Fibroblast of the aortic adventitia (primary cell): ENCODE data around the gene EEF1AKMT1. TPM values are rescaled to one million over a fixed set of nuclear protein-coding genes. Genes with fewer than 3 reads are reported as not detected.

Source experiments
- DNase-seq: peaks from one replicate; pipeline ENCODE4 v3.0.0-alpha.2; 2010; ENCODE audit warnings: low read depth
- H3K4me3 ChIP-seq: 2 replicates; pipeline ENCODE4 v1.5.1; 2011; ENCODE audit warnings: low read depth, mild to moderate bottlenecking, control low read depth, low read length, moderate library complexity
- total RNA-seq: library from RNA; depleted of rRNA; stranded (reverse); fragments of >200 nt; gene quantifications from 2 replicates; pipeline ENCODE4 v1.2.3, GENCODE V29; 2012; ENCODE audit warnings: low replicate concordance
- TF ChIP-seq, protein P1 (sequence below): IDR thresholded peaks from 2 replicates; pipeline ENCODE4 v1.5.1; 2011; ENCODE audit warnings: mild to moderate bottlenecking, low read length, control low read depth, inconsistent platforms; ENCODE audit not compliant: insufficient read depth

The EEF1AKMT1 gene
- total RNA-seq, 1 donor, result 15.9 TPM

DNA sequence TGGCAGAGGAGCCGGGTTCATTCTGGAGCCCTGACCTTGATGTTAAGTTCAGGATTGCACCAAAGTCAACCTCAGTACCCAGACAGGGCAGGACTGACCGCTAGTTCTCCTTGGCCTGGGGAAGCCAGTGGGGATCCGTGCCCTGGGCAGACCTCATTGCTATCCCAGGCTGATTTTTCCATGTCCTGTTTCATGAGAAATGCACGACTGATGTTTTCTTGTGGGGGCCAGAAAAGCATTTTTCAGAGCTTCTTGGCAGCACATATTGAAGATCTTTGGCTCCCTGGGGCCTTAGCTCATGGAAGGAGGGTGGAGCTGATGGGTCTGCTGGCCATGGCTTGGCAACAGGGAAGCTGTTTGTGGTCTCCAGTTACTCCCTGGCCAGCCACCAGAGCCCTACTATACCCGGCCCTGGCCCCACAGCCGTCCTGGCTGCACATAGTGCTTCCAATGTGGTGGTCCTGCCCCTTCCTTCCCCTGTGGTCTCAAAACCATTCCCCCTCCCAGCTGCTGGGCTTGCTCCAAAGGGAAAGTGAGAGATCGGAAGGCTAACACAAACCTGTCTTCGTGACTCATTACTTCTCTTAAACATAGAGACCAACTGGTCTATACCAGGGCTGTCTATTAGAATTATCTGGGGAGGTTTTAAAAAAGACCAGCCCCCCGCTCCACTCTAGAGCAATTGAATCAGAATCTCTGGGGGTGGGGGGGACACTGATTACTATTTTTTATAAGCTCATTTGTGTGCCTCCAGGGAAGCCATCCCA, 59.0 kb downstream of the EEF1AKMT1 start:
- DNase-seq, result peak; percentile 98
- H3K4me3 ChIP-seq, result peak overlapping the region; percentile 51
- TF ChIP-seq, protein P1, sequence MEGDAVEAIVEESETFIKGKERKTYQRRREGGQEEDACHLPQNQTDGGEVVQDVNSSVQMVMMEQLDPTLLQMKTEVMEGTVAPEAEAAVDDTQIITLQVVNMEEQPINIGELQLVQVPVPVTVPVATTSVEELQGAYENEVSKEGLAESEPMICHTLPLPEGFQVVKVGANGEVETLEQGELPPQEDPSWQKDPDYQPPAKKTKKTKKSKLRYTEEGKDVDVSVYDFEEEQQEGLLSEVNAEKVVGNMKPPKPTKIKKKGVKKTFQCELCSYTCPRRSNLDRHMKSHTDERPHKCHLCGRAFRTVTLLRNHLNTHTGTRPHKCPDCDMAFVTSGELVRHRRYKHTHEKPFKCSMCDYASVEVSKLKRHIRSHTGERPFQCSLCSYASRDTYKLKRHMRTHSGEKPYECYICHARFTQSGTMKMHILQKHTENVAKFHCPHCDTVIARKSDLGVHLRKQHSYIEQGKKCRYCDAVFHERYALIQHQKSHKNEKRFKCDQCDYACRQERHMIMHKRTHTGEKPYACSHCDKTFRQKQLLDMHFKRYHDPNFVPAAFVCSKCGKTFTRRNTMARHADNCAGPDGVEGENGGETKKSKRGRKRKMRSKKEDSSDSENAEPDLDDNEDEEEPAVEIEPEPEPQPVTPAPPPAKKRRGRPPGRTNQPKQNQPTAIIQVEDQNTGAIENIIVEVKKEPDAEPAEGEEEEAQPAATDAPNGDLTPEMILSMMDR, result no peak

GRCh38 chr13:20714161-20714560, 59.6 kb downstream of the EEF1AKMT1 start:
- TF ChIP-seq, protein P1, result no peak
- peak; percentile 64 for DNase-seq

DNA sequence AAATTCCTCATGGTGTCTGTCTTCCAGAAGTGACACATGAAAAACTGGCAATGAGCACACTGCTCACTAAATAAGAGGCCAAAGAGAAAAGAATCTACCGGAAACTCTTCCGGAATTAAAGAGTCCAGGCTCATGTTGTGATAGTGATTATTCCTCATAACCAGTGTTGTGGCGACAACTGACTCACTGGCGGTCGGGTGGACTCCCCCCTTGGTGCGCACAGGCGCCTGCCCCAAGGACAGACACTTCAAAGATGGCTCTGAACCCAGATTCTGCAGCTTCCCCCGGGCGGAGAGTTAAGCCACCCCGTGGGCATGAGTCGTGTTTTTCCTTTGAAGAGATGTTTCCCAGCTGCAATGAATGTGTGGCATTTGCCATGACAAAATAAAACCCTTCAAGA, 60.0 kb downstream of the EEF1AKMT1 start:
- TF ChIP-seq, protein P1, result no peak
- H3K4me3 ChIP-seq, result no peak overlapping the region
- peak; percentile 42 for DNase-seq

More at GRCh38 chr13:20714161-20714560, 59.6 kb downstream of the EEF1AKMT1 start:
- H3K4me3 ChIP-seq, result peak overlapping the region; percentile 10

GRCh38 chr13:20713014-20713376, 60.8 kb downstream of the EEF1AKMT1 start:
- TF ChIP-seq, protein P1, result no peak
- H3K4me3 ChIP-seq, result peak overlapping the region; percentile 15
- peak; percentile 14 for DNase-seq

DNA sequence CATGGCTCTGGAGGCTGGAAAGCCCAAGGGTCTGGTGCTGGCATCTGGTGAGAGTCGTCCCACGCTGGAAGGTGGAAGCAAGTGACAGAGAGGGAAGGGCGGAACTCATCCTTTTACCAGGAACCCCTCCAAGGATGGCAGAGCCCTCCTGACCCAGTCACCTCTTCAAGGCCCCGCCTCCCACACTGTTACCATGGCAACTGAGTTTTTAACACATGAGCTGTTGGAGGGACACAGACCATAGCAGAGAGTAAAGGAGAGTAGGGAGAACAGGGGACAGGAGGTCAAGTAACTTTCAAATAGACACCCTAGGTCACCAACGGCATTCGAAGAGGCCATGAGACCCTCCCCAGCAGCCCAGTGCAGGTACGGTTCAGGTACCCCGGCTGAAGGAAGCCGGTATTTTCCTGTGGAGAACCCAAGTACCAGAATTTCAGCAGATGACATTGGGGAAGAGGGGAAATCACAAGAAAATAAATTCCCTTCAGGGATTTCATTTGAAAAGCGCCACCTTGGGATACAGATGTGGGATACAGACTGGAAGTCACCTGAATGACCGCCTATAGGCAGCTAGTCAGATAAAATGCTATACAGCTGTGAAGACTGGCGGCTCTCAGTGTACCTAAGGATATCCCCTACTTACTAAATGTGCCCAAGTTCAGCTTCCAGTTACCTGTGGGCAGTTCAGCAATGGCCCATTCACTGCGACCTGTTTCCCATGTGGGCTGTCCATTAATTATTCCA, 62.3 kb downstream of the EEF1AKMT1 start:
- DNase-seq, result no peak
- TF ChIP-seq, protein P1, result no peak
- no peak overlapping the region for H3K4me3 ChIP-seq

- peak; percentile 14 for DNase-seq
- H3K4me3 ChIP-seq, result no peak overlapping the region
- TF ChIP-seq, protein P1, result no peak
Observed at GRCh38 chr13:20709782-20710181, 64.0 kb downstream of the EEF1AKMT1 start.
